H9 (cell line): ENCODE results near the gene EPO. TPM values are rescaled to one million over a fixed set of nuclear protein-coding genes. Genes with fewer than 3 reads are reported as not detected.
"Not testable (repeated sequence)": the region's sequence is repeated elsewhere in the genome, so short reads cannot be mapped to it uniquely, and the experiment has no call there.

Experiments used
- DNase-seq: peaks from one replicate; pipeline ENCODE4 v3.0.0-alpha.2; 2017
- H2AFZ ChIP-seq: one replicate; pipeline ENCODE4 v1.6.1; 2013; ENCODE audit warnings: mild to moderate bottlenecking, low read length, control low read depth, moderate library complexity
- H2AK5ac ChIP-seq: 2 replicates; pipeline ENCODE4 v1.6.1; 2013; ENCODE audit warnings: low read length, control low read depth, mixed read lengths; ENCODE audit not compliant: insufficient read length
- H2BK120ac ChIP-seq: one replicate; pipeline ENCODE4 v1.6.1; 2013; ENCODE audit warnings: low read depth, mild to moderate bottlenecking, low read length, control low read depth, inconsistent platforms; ENCODE audit not compliant: poor library complexity, severe bottlenecking
- H2BK12ac ChIP-seq: 2 replicates; pipeline ENCODE4 v1.6.1; 2013; ENCODE audit warnings: low read length, control low read depth, mixed read lengths, low read depth; ENCODE audit not compliant: insufficient read length
- H2BK15ac ChIP-seq: 2 replicates; pipeline ENCODE4 v1.6.1; 2013; ENCODE audit warnings: low read depth, low read length, control low read depth
- H2BK20ac ChIP-seq: one replicate; pipeline ENCODE4 v1.6.1; 2013; ENCODE audit warnings: low read depth, mild to moderate bottlenecking, low read length, control low read depth, inconsistent platforms; ENCODE audit not compliant: poor library complexity, severe bottlenecking
- H2BK5ac ChIP-seq: 2 replicates; pipeline ENCODE4 v1.6.1; 2013; ENCODE audit warnings: low read length, control low read depth, mixed read lengths; ENCODE audit not compliant: insufficient read length
- H3K14ac ChIP-seq: 2 replicates; pipeline ENCODE4 v1.6.1; 2013; ENCODE audit warnings: low read length, control low read depth; ENCODE audit not compliant: insufficient read depth
- H3K18ac ChIP-seq: 2 replicates; pipeline ENCODE4 v1.6.1; 2013; ENCODE audit warnings: low read depth, mild to moderate bottlenecking, mixed read lengths, low read length, control low read depth; ENCODE audit not compliant: insufficient read length
- H3K23ac ChIP-seq: 2 replicates; pipeline ENCODE4 v1.6.1; 2013; ENCODE audit warnings: low read length, control low read depth, mixed read lengths, low read depth; ENCODE audit not compliant: insufficient read length
- H3K23me2 ChIP-seq: 2 replicates; pipeline ENCODE4 v1.6.1; 2013; ENCODE audit warnings: low read depth, mild to moderate bottlenecking, mixed read lengths, low read length, control low read depth; ENCODE audit not compliant: insufficient read length, poor library complexity, severe bottlenecking
- H3K27ac ChIP-seq: 2 replicates; pipeline ENCODE4 v1.5.1; 2013; ENCODE audit warnings: low read length, control low read depth, mixed read lengths, low read depth; ENCODE audit not compliant: insufficient read length
- H3K27me3 ChIP-seq: 2 replicates; pipeline ENCODE4 v1.6.1; 2013; ENCODE audit warnings: low read length, control low read depth, inconsistent platforms; ENCODE audit not compliant: insufficient read depth
- H3K4ac ChIP-seq: 2 replicates; pipeline ENCODE4 v1.6.1; 2013; ENCODE audit warnings: low read depth, mild to moderate bottlenecking, control low read depth, inconsistent platforms, low read length, moderate library complexity
- H3K4me1 ChIP-seq: 2 replicates; pipeline ENCODE4 v1.6.1; 2013; ENCODE audit warnings: low read length, control low read depth, inconsistent platforms; ENCODE audit not compliant: insufficient read depth
- H3K4me2 ChIP-seq: 2 replicates; pipeline ENCODE4 v1.6.1; 2013; ENCODE audit warnings: low read length, control low read depth, mixed read lengths; ENCODE audit not compliant: insufficient read length, insufficient read depth
- H3K56ac ChIP-seq: 2 replicates; pipeline ENCODE4 v1.6.1; 2013; ENCODE audit warnings: low read depth, mild to moderate bottlenecking, mixed read lengths, low read length, control low read depth; ENCODE audit not compliant: insufficient read length
- H3K79me1 ChIP-seq: 2 replicates; pipeline ENCODE4 v1.6.1; 2013; ENCODE audit warnings: low read depth, mild to moderate bottlenecking, moderate library complexity, low read length, control low read depth, inconsistent platforms; ENCODE audit not compliant: insufficient read depth, poor library complexity, severe bottlenecking
- H3K79me2 ChIP-seq: 2 replicates; pipeline ENCODE4 v1.6.1; 2013; ENCODE audit warnings: low read length, control low read depth, inconsistent platforms; ENCODE audit not compliant: insufficient read depth
- H3K9ac ChIP-seq: 2 replicates; pipeline ENCODE4 v1.6.1; 2013; ENCODE audit warnings: low read length, control low read depth, mixed read lengths; ENCODE audit not compliant: insufficient read length; ENCODE audit errors: extremely low read depth
- H3K9me3 ChIP-seq: one replicate; pipeline ENCODE4 v1.6.1; 2013; ENCODE audit warnings: low read depth, low read length, inconsistent platforms; ENCODE audit not compliant: control insufficient read depth
- H3T11ph ChIP-seq: one replicate; pipeline ENCODE4 v1.6.1; 2013; ENCODE audit warnings: mild to moderate bottlenecking, low read length, control low read depth, inconsistent platforms
- H4K20me1 ChIP-seq: one replicate; pipeline ENCODE4 v1.6.1; 2013; ENCODE audit not compliant: control insufficient read depth, insufficient read length, insufficient read depth
- H4K5ac ChIP-seq: 2 replicates; pipeline ENCODE4 v1.6.1; 2013; ENCODE audit warnings: low read depth, mild to moderate bottlenecking, mixed read lengths, low read length, control low read depth; ENCODE audit not compliant: insufficient read length
- H4K8ac ChIP-seq: replicated peaks from 2 replicates; pipeline ENCODE4 v1.6.1; 2013; ENCODE audit warnings: low read length, control low read depth, mixed read lengths, low read depth; ENCODE audit not compliant: insufficient read length
- H4K91ac ChIP-seq: 2 replicates; pipeline ENCODE4 v1.6.1; 2013; ENCODE audit warnings: low read depth, mild to moderate bottlenecking, moderate library complexity, mixed read lengths, low read length, control low read depth; ENCODE audit not compliant: insufficient read length
- H3K27ac Mint-ChIP-seq, 3 experiments: 2 replicates in 2 of 3; 3 replicates in 1 of 3; pipeline ENCODE4 v1.8.0; 2020 to 2021; ENCODE audit warnings: mixed read lengths in 3 of 3, mild to moderate bottlenecking in 1 of 3, moderate library complexity in 1 of 3
- H3K27me3 Mint-ChIP-seq: 2 replicates; pipeline ENCODE4 v1.8.0; 2021; ENCODE audit warnings: low read depth, mild to moderate bottlenecking, moderate library complexity, mixed read lengths
- H3K36me3 Mint-ChIP-seq, 3 experiments: 2 replicates in 2 of 3; 3 replicates in 1 of 3; pipeline ENCODE4 v1.8.0; 2020 to 2021; ENCODE audit warnings: low read depth in 3 of 3, mixed read lengths in 3 of 3; ENCODE audit not compliant: insufficient read depth in 1 of 3
- H3K4me1 Mint-ChIP-seq, 2 experiments: 2 replicates each; pipeline ENCODE4 v1.8.0; 2020; ENCODE audit warnings: mixed read lengths in 2 of 2
- H3K4me3 Mint-ChIP-seq, 2 experiments: 2 replicates in 1 of 2; 3 replicates in 1 of 2; pipeline ENCODE4 v1.8.0; 2020 to 2021; ENCODE audit warnings: mild to moderate bottlenecking in 2 of 2, mixed read lengths in 2 of 2, moderate library complexity in 1 of 2
- H3K9me3 Mint-ChIP-seq, 2 experiments: 2 replicates in 1 of 2; 3 replicates in 1 of 2; pipeline ENCODE4 v1.8.0; 2020; ENCODE audit warnings: mild to moderate bottlenecking in 2 of 2, mixed read lengths in 2 of 2, moderate library complexity in 1 of 2
- CTCF ChIP-seq: fragments of 200-600 bp; sonication (generic); conservative IDR thresholded peaks from 3 replicates; pipeline ENCODE4 v1.8.0; 2021; ENCODE audit warnings: antibody characterized with exemption, mild to moderate bottlenecking
- WGBS: extraction: QIAGEN DNeasy Blood & Tissue Kit; methylation state at CpG from one replicate; pipeline ENCODE4 v1.1.7; 2013; ENCODE audit warnings: missing lambda C conversion rate, low lambda C conversion rate, mixed read lengths; ENCODE audit not compliant: insufficient read length; ENCODE audit errors: extremely low coverage; 5-methylcytosine and 5-hydroxymethylcytosine counted together
- total RNA-seq: library from RNA; stranded (reverse); gene quantifications from 2 replicates; pipeline ENCODE4 v1.2.1, GENCODE V29; 2021

The EPO gene
- total RNA-seq, 1 experiment from 2014 or later, result 0.44 TPM

- Histone ChIP-seq H2AK5ac (no peak overlapping the region), H4K91ac (no peak overlapping the region), H3T11ph (no peak overlapping the region), H4K8ac (no peak overlapping the region), H3K23me2 (no peaks in the 10 kb centered on the region), H2BK120ac (no peak overlapping the region), H3K18ac (no peak overlapping the region), H3K14ac (no peak overlapping the region), H3K79me2 (no peaks in the 10 kb centered on the region), H3K27ac (no peak overlapping the region), H3K9ac (no peak overlapping the region), H3K27me3 (no peaks in the 10 kb centered on the region; the same call in 1 of the 2 replicates), H3K23ac (no peak overlapping the region), H3K9me3 (no peaks in the 10 kb centered on the region), H2BK5ac (no peak overlapping the region), H2BK20ac (no peak overlapping the region), H3K4me2 (no peak overlapping the region), H3K4ac (no peak overlapping the region), H3K4me1 (no peaks in the 10 kb centered on the region), H2BK12ac (no peak overlapping the region), H2AFZ (no peak overlapping the region), H2BK15ac (no peak overlapping the region), H3K79me1 (no peaks in the 10 kb centered on the region), H3K56ac (no peak overlapping the region), H4K20me1 (no peaks in the 10 kb centered on the region), H4K5ac (no peak overlapping the region)
- WGBS, result no CpG with 5 or more reads among the region's 8 CpGs
- no peak overlapping the region; a peak in 1 of 5 replicates for H3K4me3 Mint-ChIP-seq
- peaks cover 9 to 16% of the 10 kb centered on the region in 2 experiments for H3K9me3 Mint-ChIP-seq
- H3K4me1 Mint-ChIP-seq, result peaks cover 2 to 5% of the 10 kb centered on the region in 2 experiments; a peak in 3 of 4 replicates
- DNase-seq, result no peak
- TF ChIP-seq CTCF, result no peak
- H3K36me3 Mint-ChIP-seq, result no peaks in the 10 kb centered on the region; a peak in 2 of 7 replicates
- H3K27ac Mint-ChIP-seq, result no peak overlapping the region; a peak in 1 of 7 replicates
- H3K27me3 Mint-ChIP-seq, result peaks cover 34% of the 10 kb centered on the region
These were observed 5.5 kb upstream of the EPO start for GRCh38 chr7:100714725-100715124.

GRCh38 chr7:100717073-100717472 is 3.2 kb upstream of the EPO start:
- not testable (repeated sequence) for H2BK5ac ChIP-seq, H3K79me2 ChIP-seq, H4K91ac ChIP-seq, H3K9ac ChIP-seq, H2AFZ ChIP-seq, H2BK12ac ChIP-seq, H4K8ac ChIP-seq, H4K20me1 ChIP-seq, H2BK20ac ChIP-seq, H3K4ac ChIP-seq, H3K27me3 ChIP-seq, H3K27ac ChIP-seq, H3K4me1 ChIP-seq, H4K5ac ChIP-seq, H3K4me2 ChIP-seq, H3T11ph ChIP-seq, H3K79me1 ChIP-seq, H2AK5ac ChIP-seq, H3K27ac Mint-ChIP-seq, H2BK15ac ChIP-seq, H3K23ac ChIP-seq, H3K4me3 Mint-ChIP-seq, H2BK120ac ChIP-seq, H3K9me3 ChIP-seq, DNase-seq, H3K23me2 ChIP-seq, H3K14ac ChIP-seq, H3K56ac ChIP-seq, H3K36me3 Mint-ChIP-seq, H3K18ac ChIP-seq
- peaks cover 55% of the 10 kb centered on the region for H3K27me3 Mint-ChIP-seq
- peaks cover 10 to 11% of the 10 kb centered on the region in 2 experiments; a peak in 3 of 4 replicates for H3K4me1 Mint-ChIP-seq
- H3K9me3 Mint-ChIP-seq, result peaks cover 9 to 16% of the 10 kb centered on the region in 2 experiments
- WGBS, result no CpG with 5 or more reads among the region's 2 CpGs
